Thoracic aorta (tissue), 2 donors: ENCODE measurements around the gene RALGPS2. TPM values are rescaled to one million over a fixed set of nuclear protein-coding genes. Genes with fewer than 3 reads are reported as not detected.
"Not testable (repeated sequence)": the region's sequence is repeated elsewhere in the genome, so short reads cannot be mapped to it uniquely, and the experiment has no call there.

Experiments used
- ATAC-seq: fragments of 150-250 bp; one replicate; pipeline ENCODE4 v1.8.0; 2017; ENCODE audit warnings: low read depth; ENCODE audit not compliant: insufficient number of reproducible peaks, low FRiP score
- DNase-seq: peaks from one replicate; pipeline ENCODE4 v3.0.0-alpha.2; 2020; ENCODE audit warnings: low spot score
- H3K27ac ChIP-seq, 2 donors: fragments of 200-600 bp; sonication (generic); 1 replicate in 1 of 2; 2 replicates in 1 of 2; pipeline ENCODE4 v1.5.1; 2016; ENCODE audit warnings: mild to moderate bottlenecking in 2 of 2, moderate library complexity in 2 of 2
- H3K27me3 ChIP-seq: fragments of 200-600 bp; sonication (generic); replicated peaks from 2 replicates; pipeline ENCODE4 v1.6.0; 2016; ENCODE audit warnings: mild to moderate bottlenecking; ENCODE audit not compliant: insufficient read depth
- H3K36me3 ChIP-seq: fragments of 200-600 bp; sonication (generic); one replicate; pipeline ENCODE4 v1.5.1; 2016
- H3K4me1 ChIP-seq, 2 donors: fragments of 200-600 bp; sonication (generic); 1 replicate in 1 of 2; 2 replicates in 1 of 2; pipeline versions ENCODE4 v1.5.1 to v1.6.0; 2016; ENCODE audit warnings: low read depth in 2 of 2, mild to moderate bottlenecking in 1 of 2; ENCODE audit not compliant: control insufficient read depth in 1 of 2
- H3K4me3 ChIP-seq: fragments of 200-600 bp; sonication (generic); 2 replicates; pipeline ENCODE4 v1.5.1; 2016; ENCODE audit warnings: mild to moderate bottlenecking
- H3K9me3 ChIP-seq: fragments of 200-600 bp; sonication (generic); 2 replicates; pipeline ENCODE4 v1.5.1; 2016
- total RNA-seq, 2 donors: library from RNA; depleted of rRNA; stranded (reverse); fragments of >200 nt; gene quantifications; one replicate each; pipeline versions ENCODE4 v1.1.0 to v1.2.3, GENCODE V29; 2016
- TF ChIP-seq, protein P1 (sequence below): fragments of 200-600 bp; sonication (generic); IDR thresholded peaks from one replicate; pipeline ENCODE4 v1.5.1; 2019; ENCODE audit warnings: antibody characterized with exemption

RALGPS2 gene
- total RNA-seq, 2 donors from 2014 or later: 4.9 to 9.5 TPM

DNA sequence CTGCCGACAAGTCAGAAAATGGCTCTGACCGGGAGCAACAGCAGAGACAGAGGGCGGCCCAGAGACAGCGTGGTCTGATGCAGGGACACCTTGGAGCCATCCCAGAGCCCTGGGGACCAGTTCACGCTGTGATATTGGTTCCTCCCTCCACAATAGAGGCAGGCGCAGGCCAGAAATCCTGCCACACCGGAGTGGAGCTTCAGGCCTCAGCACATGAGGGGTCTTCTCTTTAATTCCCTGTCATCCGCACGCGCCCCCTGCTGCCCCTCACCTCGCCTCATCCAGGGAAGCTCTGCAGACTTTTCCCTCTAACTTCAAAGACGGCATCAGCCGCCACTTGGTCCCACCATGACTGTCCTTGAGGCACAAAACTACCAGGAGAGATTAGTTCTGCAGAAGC is 221.4 kb downstream of the RALGPS2 start:
- Histone ChIP-seq H3K27me3 (no peaks in the 10 kb centered on the region), H3K4me3 (no peak overlapping the region), H3K27ac (no peak overlapping the region), H3K9me3 (no peaks in the 10 kb centered on the region), H3K36me3 (no peaks in the 10 kb centered on the region), H3K4me1 (peaks cover 13 to 37% of the 10 kb centered on the region in 2 donors)
- TF ChIP-seq, protein P1, sequence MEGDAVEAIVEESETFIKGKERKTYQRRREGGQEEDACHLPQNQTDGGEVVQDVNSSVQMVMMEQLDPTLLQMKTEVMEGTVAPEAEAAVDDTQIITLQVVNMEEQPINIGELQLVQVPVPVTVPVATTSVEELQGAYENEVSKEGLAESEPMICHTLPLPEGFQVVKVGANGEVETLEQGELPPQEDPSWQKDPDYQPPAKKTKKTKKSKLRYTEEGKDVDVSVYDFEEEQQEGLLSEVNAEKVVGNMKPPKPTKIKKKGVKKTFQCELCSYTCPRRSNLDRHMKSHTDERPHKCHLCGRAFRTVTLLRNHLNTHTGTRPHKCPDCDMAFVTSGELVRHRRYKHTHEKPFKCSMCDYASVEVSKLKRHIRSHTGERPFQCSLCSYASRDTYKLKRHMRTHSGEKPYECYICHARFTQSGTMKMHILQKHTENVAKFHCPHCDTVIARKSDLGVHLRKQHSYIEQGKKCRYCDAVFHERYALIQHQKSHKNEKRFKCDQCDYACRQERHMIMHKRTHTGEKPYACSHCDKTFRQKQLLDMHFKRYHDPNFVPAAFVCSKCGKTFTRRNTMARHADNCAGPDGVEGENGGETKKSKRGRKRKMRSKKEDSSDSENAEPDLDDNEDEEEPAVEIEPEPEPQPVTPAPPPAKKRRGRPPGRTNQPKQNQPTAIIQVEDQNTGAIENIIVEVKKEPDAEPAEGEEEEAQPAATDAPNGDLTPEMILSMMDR: no peak
- DNase-seq (no peak), ATAC-seq (no peak)

DNA sequence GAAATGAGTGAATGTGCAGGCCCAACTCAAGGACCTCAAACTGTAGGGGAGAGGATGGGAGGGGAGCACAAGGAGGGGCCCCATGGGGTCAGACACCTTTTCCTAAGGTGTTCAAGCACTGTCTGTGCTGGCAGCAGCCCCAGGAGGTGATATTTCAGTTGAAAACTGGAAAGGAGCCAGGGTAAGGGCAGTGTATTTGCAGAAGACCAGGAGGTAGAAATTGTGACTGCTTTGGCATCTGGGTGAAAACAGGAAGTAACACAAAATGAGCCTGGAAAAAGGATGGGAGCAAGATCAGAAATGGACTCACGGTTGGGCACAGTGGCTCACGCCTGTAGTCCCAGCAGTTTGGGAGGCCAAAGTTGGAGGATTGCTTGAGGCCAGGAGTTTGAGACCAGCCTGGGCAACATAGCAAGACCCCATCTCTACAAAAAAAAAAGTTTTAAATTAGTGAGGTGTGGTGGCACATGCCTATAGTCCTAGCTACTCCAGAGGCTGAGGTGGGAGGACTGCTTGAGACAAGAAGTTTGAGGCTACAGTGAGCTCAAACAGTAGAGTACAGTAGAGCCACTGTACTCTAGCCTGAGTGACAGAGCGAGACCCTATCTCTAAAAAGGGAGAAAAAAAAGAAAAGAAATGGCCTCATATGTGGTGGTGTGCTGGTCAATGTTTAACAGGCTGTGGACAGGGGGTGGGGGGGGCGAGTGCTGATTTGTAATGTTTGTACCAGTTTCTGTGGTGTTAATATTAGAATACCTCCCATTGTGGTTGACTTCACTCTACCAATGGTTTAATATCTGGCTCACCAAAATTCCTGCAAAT is 222.0 kb downstream of the RALGPS2 start:
- no peak overlapping the region for H3K27ac ChIP-seq
- TF ChIP-seq, protein P1: no peak
- peaks cover 9 to 37% of the 10 kb centered on the region in 2 donors for H3K4me1 ChIP-seq
- no peaks in the 10 kb centered on the region for H3K36me3 ChIP-seq
- DNase-seq (no peak), ATAC-seq (no peak)
- H3K27me3 ChIP-seq: no peaks in the 10 kb centered on the region
- no peaks in the 10 kb centered on the region for H3K9me3 ChIP-seq
- H3K4me3 ChIP-seq: no peak overlapping the region

DNA sequence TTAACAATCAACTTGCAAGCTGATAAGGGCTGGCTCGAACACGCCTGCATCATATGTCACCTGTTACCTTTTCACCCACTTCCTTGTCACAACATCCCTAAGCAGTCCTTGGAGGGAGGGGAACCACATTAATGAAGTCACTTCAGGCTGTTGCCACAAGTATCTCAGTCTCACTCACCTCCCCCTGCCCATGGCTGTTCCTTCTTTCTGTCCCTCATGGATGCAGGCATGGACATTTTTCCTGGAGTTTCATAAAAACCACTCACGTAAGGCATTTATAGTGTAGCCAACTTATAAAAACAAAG is 222.6 kb downstream of the RALGPS2 start:
- no peak overlapping the region for H3K4me3 ChIP-seq
- H3K27ac ChIP-seq: no peak overlapping the region
- H3K4me1 ChIP-seq: peaks cover 4 to 37% of the 10 kb centered on the region in 2 donors
- DNase-seq: no peak
- no peaks in the 10 kb centered on the region for H3K9me3 ChIP-seq
- no peak for ATAC-seq
- TF ChIP-seq, protein P1: no peak
- no peaks in the 10 kb centered on the region for H3K36me3 ChIP-seq
- no peaks in the 10 kb centered on the region for H3K27me3 ChIP-seq

DNA sequence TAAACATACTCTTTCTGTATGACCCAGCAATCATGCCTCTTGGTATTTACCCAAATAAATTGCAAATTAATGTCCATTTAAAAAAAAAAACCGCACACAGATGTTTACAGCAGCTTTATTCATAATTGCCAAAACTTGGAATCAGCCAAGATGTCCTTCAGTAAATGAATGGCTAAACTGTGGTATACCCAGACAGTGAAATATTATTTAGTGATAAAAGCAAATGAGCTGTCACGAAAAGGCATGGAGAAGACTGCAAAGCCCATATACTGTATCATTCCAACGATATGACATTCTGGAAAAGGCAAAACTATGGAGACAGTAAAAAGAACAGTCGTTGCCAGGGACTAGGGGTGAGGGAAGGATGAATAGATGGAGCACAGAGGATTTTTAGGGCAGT is 223.6 kb downstream of the RALGPS2 start:
- DNase-seq (no peak), ATAC-seq (no peak)
- H3K27me3 ChIP-seq: no peaks in the 10 kb centered on the region
- peaks cover 4 to 39% of the 10 kb centered on the region in 2 donors for H3K4me1 ChIP-seq
- no peak overlapping the region for H3K27ac ChIP-seq
- H3K9me3 ChIP-seq: no peaks in the 10 kb centered on the region
- TF ChIP-seq, protein P1: no peak
- H3K36me3 ChIP-seq: no peaks in the 10 kb centered on the region
- H3K4me3 ChIP-seq: no peak overlapping the region

DNA sequence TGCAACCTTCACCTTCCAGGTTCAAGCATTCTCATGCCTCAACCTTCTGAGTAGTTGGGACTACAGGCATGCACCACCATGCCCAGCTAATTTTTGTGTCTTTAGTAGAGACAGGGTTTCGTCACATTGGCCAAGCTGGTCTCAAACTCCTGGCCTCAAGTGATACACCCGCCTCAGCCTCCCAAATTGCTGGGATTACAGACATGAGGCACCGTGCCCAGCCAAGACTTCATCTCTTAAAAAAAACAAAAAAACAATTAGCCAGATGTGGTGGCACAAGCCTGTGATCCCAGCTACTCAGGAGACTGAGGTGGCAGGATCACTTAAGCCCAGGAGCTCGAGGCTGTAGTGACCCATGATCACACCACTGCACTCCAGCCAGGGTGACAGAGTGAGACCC is 224.8 kb downstream of the RALGPS2 start:
- H3K36me3 ChIP-seq, ATAC-seq, H3K9me3 ChIP-seq, H3K27me3 ChIP-seq, H3K4me3 ChIP-seq, H3K27ac ChIP-seq, DNase-seq: not testable (repeated sequence)
- peaks cover 4 to 43% of the 10 kb centered on the region in 2 donors for H3K4me1 ChIP-seq

DNA sequence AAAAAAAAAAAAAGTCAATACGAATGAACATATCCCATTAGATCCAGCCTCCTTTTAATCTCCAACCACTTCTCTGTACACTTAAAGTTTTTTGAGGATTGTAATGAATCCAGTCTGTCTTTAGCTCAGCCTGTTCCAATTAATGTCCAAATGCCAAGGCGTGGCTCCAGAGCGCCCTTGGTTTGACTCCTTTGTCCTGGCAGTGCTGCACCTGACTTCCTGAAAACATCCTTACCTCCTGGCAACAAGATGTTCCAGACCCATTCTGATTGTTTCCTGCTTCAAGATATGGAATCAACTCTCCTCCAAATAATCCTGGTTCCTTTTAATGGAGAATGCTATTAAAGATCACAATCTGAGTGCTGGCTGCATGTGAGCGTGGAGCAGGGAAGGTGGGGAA is 226.6 kb downstream of the RALGPS2 start:
- Histone ChIP-seq H3K9me3 (no peaks in the 10 kb centered on the region), H3K27ac (peak overlapping the region; percentile 7 to 37), H3K4me1 (peaks cover 4 to 48% of the 10 kb centered on the region in 2 donors), H3K4me3 (no peak overlapping the region), H3K36me3 (no peaks in the 10 kb centered on the region), H3K27me3 (no peaks in the 10 kb centered on the region)
- TF ChIP-seq, protein P1: no peak
- ATAC-seq (no peak), DNase-seq (no peak)
